ENCODE results near the gene MAEA.
A peak's percentile ranks its signal among the peaks of the same experiment; 100 is the strongest.

MAEA gene

DNA sequence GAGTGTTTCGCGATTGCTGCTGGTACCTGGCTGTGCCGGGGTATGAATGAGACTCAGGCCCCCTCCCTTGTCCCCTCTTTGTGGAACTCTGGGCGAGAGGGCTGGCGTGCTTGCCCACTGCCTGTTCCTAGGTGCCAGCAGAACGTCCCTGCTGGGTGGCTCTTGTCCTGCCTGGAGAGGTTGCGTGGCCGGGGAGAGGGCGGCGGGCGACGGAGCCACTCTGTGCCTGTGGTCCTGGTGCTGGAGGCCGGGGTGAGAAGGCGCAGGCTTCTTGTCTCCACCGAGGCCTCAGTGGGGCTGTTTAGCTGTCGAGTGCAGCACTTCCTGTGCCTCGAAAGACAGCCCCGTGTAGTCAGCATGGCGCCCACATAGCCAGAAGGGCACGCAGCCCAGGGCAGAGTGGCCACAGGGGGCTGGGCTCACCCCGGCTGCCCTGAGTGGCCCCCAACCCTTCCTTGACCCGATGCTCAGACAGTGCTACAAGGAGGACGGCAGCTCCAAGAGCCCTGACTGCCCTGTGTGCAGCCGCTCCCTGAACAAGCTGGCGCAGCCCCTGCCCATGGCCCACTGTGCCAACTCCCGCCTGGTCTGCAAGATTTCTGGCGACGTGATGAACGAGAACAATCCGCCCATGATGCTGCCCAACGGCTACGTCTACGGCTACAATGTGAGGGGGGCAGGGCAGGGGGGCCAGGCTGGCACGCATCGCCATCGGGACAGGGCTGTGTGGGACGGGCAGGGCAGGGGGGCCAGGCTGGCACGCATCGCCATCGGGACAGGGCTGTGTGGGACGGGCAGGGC, 48.5 kb downstream of the MAEA start:
- no peak overlapping the region for H3K4me3 ChIP-seq (ENCODE audit: low read depth, low read length)
- DNase-seq (ENCODE audit: low read depth), result no peak
- TF ChIP-seq POLR2A (IDR thresholded peaks at IDR 0.05; ENCODE audit: extremely low read depth, insufficient read length) (no peak), MYC (IDR thresholded peaks at IDR 0.05; ENCODE audit: low read depth, low read length) (no peak)
- TF ChIP-seq, protein P1, sequence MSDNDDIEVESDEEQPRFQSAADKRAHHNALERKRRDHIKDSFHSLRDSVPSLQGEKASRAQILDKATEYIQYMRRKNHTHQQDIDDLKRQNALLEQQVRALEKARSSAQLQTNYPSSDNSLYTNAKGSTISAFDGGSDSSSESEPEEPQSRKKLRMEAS (IDR thresholded peaks at IDR 0.05; ENCODE audit: low read depth, low read length), result no peak
- TF ChIP-seq, protein P2, sequence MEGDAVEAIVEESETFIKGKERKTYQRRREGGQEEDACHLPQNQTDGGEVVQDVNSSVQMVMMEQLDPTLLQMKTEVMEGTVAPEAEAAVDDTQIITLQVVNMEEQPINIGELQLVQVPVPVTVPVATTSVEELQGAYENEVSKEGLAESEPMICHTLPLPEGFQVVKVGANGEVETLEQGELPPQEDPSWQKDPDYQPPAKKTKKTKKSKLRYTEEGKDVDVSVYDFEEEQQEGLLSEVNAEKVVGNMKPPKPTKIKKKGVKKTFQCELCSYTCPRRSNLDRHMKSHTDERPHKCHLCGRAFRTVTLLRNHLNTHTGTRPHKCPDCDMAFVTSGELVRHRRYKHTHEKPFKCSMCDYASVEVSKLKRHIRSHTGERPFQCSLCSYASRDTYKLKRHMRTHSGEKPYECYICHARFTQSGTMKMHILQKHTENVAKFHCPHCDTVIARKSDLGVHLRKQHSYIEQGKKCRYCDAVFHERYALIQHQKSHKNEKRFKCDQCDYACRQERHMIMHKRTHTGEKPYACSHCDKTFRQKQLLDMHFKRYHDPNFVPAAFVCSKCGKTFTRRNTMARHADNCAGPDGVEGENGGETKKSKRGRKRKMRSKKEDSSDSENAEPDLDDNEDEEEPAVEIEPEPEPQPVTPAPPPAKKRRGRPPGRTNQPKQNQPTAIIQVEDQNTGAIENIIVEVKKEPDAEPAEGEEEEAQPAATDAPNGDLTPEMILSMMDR (IDR thresholded peaks at IDR 0.05; ENCODE audit: low read depth, low read length), result no peak

DNA sequence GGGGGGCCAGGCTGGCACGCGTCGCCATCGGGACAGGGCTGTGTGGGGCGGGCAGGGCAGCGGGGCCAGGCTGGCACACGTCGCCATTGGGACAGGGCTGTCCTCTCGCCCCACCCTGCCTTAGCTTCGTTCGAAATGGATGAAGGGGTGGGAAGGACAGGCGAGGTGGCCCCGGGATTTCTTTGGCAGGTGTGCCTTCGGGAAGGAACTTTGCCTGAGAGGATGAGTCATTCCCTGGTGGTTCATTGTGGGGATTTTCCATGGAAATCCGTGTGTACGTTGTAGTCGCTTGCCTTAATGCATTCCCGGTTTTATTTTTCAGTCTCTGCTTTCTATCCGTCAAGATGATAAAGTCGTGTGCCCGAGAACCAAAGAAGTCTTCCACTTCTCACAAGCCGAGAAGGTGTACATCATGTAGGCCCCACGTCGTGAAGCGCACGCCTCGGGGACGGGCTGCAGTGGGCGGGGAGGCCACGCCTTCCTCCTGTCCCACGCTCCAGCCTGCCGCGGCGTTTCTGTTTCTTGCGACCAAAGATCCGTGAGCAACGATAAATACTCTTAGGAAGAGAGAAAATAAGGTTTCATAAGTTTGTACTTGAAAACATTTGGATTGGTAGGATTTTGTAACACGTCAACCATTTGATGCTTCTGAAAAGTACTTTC, 49.2 kb downstream of the MAEA start:
- DNase-seq (ENCODE audit: low read depth), result no peak
- TF ChIP-seq, protein P1 (IDR thresholded peaks at IDR 0.05; ENCODE audit: low read depth, low read length), result no peak
- TF ChIP-seq MYC (IDR thresholded peaks at IDR 0.05; ENCODE audit: low read depth, low read length), result no peak
- TF ChIP-seq, protein P2 (IDR thresholded peaks at IDR 0.05; ENCODE audit: low read depth, low read length), result no peak
- H3K4me3 ChIP-seq (ENCODE audit: low read depth, low read length), result no peak overlapping the region

DNA sequence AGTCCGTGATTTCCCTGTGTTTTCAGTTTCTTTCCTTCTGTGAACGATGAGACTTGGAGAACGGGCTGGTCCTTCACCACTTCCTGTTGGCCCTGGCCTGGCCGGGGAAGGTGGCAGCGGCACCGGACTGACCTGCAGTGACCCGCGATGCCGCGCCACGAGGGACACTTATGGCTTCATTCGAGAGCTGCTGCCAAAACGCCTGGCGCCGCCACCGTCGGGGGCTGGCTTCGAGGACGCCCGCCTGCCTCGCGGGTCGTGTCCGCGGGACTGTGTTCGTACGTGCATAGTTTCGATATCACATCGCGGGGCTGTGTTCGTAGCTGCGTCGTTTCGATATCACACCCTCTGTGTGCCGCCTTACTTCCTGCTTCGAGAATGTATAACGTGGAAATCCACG, 49.8 kb downstream of the MAEA start:
- no peak for DNase-seq (ENCODE audit: low read depth)
- no peak overlapping the region for H3K4me3 ChIP-seq (ENCODE audit: low read depth, low read length)
- TF ChIP-seq POLR2A (IDR thresholded peaks at IDR 0.05; ENCODE audit: extremely low read depth, insufficient read length) (peak; percentile 9), MYC (IDR thresholded peaks at IDR 0.05; ENCODE audit: low read depth, low read length) (no peak)
- TF ChIP-seq, protein P2 (IDR thresholded peaks at IDR 0.05; ENCODE audit: low read depth, low read length), result no peak
- TF ChIP-seq, protein P1 (IDR thresholded peaks at IDR 0.05; ENCODE audit: low read depth, low read length), result no peak

DNA sequence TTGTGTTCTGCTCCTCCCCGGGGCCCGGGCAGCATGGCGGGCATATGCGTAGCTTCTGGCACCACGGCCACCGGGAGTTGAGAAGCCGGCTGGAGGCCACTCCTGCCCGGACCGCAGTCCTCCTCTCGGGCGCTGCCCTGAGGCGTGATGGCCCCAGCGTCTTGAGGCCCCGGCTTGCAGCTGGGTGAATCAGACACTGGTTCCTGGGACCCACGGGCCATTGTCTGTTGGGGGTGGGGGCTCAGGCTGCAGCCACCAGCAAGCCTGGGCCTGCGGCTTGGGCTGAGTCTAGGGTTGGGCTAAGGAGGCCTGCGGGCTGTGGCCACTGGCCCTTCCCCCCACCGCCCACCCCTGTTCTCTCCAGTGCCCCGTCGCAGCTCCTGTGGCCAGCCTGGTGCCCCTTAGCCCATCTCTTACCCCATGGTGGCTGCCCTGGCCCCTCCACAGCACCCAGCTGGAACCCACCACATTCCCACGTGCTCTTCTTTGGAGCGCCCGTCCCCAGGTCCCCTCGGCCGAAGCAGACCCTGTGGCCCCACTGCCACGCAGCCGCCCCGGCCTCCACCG, 50.6 kb downstream of the MAEA start:
- no peak for DNase-seq (ENCODE audit: low read depth)
- no peak overlapping the region for H3K4me3 ChIP-seq (ENCODE audit: low read depth, low read length)
- TF ChIP-seq, protein P1 (IDR thresholded peaks at IDR 0.05; ENCODE audit: low read depth, low read length), result no peak
- no peak for TF ChIP-seq MYC (IDR thresholded peaks at IDR 0.05; ENCODE audit: low read depth, low read length)
- TF ChIP-seq, protein P2 (IDR thresholded peaks at IDR 0.05; ENCODE audit: low read depth, low read length), result no peak
- TF ChIP-seq POLR2A (IDR thresholded peaks at IDR 0.05; ENCODE audit: extremely low read depth, insufficient read length), result no peak

DNA sequence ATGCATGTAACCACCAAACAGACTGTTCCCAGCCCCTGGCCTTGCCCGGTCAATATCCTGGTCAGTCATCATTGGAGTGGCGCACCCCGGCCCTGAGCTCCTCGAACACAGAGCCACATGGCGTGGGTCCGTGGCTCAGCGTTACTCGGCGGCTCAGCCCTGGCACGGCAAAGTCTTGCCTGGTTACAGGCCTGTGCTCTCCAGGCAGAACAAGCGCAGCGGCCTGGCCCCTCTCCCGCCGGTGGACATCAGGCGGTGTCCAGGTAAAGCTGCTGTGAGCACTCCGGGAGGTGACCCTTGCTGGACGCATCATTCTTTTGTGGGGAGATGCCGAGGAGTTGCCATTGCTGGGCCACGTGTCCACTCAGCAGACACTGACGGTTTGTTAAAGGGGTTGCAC, 51.2 kb downstream of the MAEA start:
- TF ChIP-seq MYC (IDR thresholded peaks at IDR 0.05; ENCODE audit: low read depth, low read length), result no peak
- TF ChIP-seq, protein P2 (IDR thresholded peaks at IDR 0.05; ENCODE audit: low read depth, low read length), result no peak
- no peak for DNase-seq (ENCODE audit: low read depth)
- H3K4me3 ChIP-seq (ENCODE audit: low read depth, low read length), result no peak overlapping the region

Measured in NB4 (cell line).